Measurements from ENCODE around the gene ADCY5. TPM values are rescaled to one million over a fixed set of nuclear protein-coding genes. Genes with fewer than 3 reads are reported as not detected.

The ADCY5 gene
- total RNA-seq, 1 experiment from 2014 or later: 1.4 TPM

DNA sequence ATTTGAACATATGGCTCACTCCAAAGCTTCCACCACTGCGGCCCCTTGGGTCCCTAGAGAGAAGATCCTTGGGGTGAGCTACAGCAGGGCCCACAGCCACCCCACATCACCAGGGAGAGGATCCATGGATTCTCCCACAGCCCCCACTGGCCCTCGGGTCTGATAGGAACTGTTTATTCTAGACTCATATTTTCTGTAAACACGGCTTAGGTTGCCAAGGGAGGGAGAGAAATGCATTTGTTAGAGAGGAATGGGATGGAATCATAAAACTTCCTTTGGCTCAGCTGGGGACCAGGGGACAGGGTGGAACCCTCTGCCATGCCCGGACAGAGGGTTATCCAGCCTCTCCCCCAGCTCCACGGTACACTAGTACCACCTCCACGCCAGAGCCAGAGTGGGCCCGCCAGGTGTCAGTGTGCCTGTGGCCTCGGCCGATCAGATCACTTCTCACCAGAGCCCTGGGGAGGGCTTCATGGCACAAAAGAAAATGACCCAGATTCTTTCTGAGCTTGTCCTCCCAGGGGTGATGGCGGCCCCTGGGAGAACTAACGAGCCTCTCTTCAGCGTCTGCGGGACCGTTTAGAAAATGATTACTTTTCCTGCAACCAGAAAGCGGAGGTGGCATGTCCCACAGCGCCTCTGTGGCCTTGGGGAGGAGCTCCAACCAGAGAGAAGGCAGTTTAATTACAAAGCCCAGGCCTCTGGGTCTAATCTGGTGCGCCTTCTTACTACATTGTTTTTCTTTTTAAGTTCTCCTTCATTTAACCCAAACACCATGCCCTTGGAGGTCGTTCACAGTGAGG lies 33.7 kb downstream of the ADCY5 start:
- no peak overlapping the region for H3K4me3 ChIP-seq (ENCODE audit: low read depth in 2 of 2, low read length in 2 of 2)
- TF ChIP-seq SIN3A (IDR thresholded peaks at IDR 0.05; ENCODE audit: borderline replicate concordance, insufficient read depth, low read depth, low read length) (no peak), TCF7L2 (IDR thresholded peaks at IDR 0.05; ENCODE audit: low read depth, low read length) (no peak), POLR2AphosphoS5 (IDR thresholded peaks at IDR 0.05; ENCODE audit: low read depth, low read length) (no peak)
- TF ChIP-seq, protein P1, sequence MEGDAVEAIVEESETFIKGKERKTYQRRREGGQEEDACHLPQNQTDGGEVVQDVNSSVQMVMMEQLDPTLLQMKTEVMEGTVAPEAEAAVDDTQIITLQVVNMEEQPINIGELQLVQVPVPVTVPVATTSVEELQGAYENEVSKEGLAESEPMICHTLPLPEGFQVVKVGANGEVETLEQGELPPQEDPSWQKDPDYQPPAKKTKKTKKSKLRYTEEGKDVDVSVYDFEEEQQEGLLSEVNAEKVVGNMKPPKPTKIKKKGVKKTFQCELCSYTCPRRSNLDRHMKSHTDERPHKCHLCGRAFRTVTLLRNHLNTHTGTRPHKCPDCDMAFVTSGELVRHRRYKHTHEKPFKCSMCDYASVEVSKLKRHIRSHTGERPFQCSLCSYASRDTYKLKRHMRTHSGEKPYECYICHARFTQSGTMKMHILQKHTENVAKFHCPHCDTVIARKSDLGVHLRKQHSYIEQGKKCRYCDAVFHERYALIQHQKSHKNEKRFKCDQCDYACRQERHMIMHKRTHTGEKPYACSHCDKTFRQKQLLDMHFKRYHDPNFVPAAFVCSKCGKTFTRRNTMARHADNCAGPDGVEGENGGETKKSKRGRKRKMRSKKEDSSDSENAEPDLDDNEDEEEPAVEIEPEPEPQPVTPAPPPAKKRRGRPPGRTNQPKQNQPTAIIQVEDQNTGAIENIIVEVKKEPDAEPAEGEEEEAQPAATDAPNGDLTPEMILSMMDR (IDR thresholded peaks at IDR 0.05): no peak
- TF ChIP-seq, protein P2, sequence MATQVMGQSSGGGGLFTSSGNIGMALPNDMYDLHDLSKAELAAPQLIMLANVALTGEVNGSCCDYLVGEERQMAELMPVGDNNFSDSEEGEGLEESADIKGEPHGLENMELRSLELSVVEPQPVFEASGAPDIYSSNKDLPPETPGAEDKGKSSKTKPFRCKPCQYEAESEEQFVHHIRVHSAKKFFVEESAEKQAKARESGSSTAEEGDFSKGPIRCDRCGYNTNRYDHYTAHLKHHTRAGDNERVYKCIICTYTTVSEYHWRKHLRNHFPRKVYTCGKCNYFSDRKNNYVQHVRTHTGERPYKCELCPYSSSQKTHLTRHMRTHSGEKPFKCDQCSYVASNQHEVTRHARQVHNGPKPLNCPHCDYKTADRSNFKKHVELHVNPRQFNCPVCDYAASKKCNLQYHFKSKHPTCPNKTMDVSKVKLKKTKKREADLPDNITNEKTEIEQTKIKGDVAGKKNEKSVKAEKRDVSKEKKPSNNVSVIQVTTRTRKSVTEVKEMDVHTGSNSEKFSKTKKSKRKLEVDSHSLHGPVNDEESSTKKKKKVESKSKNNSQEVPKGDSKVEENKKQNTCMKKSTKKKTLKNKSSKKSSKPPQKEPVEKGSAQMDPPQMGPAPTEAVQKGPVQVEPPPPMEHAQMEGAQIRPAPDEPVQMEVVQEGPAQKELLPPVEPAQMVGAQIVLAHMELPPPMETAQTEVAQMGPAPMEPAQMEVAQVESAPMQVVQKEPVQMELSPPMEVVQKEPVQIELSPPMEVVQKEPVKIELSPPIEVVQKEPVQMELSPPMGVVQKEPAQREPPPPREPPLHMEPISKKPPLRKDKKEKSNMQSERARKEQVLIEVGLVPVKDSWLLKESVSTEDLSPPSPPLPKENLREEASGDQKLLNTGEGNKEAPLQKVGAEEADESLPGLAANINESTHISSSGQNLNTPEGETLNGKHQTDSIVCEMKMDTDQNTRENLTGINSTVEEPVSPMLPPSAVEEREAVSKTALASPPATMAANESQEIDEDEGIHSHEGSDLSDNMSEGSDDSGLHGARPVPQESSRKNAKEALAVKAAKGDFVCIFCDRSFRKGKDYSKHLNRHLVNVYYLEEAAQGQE (IDR thresholded peaks at IDR 0.05; ENCODE audit: insufficient read depth in 1 of 2, low read depth in 2 of 2, low read length in 1 of 2): no peak
- ATAC-seq (no peak), DNase-seq (ENCODE audit: low read depth, low spot score) (no peak)
- H3K4me1 ChIP-seq (ENCODE audit: control insufficient read depth, insufficient read depth, low read length): no peaks in the 10 kb centered on the region
- H3K36me3 ChIP-seq (ENCODE audit: control insufficient read depth, insufficient read depth, low read length): no peaks in the 10 kb centered on the region
- intact Hi-C loops (cut with micrococcal nuclease; ENCODE audit: unreplicated experiment): no loop called here
- BruUV-seq (replicated peaks): no TSS peak
- no peaks in the 10 kb centered on the region for H3K9me3 ChIP-seq (ENCODE audit: control insufficient read depth, insufficient read depth, low read depth, low read length)
- 0 out of 2 replicates have a peak, but pooled peaks cover 2% of the 10 kb centered on the region for H3K27me3 ChIP-seq (ENCODE audit: control insufficient read depth, insufficient read depth, low read length)
- H3K27ac ChIP-seq (ENCODE audit: low read length): no peak overlapping the region
- POLR2A ChIA-PET: no interaction called here
- CTCF ChIA-PET: no interaction called here
- in situ Hi-C loops (cut with HindIII; ENCODE audit: low pct_unique_long_range_greater_than_20kb, low sequenced_read_pairs): no loop called here

DNA sequence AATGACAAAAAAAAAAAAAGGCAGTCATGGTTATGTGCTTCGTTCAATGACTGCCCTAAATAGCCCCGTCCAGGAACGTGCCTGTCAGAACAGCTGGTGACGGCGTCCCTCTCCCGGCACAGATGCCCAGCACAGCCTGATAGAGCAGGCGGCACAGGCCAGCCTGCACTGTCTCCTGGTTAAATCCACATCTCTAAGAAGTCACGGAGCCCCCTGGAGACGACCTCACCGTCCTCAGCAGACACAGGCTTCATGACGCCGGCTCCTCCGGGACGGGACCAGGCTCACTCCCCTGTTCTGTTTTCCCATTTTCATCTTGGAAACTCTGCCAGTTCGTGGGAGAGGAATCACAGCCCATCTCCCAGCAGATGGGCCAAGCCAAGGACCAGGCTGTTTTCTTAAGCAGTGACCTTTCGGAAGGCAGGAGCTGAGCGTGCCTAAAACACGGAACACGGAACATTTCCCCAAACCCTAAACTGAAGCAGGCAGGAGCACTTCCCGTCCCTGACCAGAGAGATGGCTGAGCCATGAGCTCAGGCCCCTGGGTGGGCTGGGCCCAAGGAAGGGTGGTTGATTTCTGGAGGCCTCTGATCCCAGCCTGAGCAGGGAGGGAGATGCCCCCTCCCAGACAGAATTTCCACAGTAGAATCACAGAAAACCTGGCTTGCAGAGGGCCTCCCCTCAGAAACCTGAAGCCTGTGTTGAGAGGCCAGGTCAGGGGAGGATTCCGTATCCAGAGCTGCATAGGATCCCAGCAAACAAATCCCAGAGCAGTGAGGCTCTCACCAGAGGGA lies 35.9 kb downstream of the ADCY5 start:
- no TSS peak for BruUV-seq (replicated peaks)
- CTCF ChIA-PET: interaction anchor here (0.6 kb wide), 2 partner anchors 33 to 36 kb away, joined by 5 to 10 read pairs; partner anchors contain the start of gene ADCY5

More for the DNA sequence above, 35.9 kb downstream of the ADCY5 start:
- intact Hi-C loops (cut with micrococcal nuclease; ENCODE audit: unreplicated experiment) (no loop called here), in situ Hi-C loops (cut with HindIII; ENCODE audit: low pct_unique_long_range_greater_than_20kb, low sequenced_read_pairs) (no loop called here)
- H3K4me1 ChIP-seq (ENCODE audit: control insufficient read depth, insufficient read depth, low read length): no peaks in the 10 kb centered on the region
- no peak overlapping the region for H3K27ac ChIP-seq (ENCODE audit: low read length)
- TF ChIP-seq SIN3A (IDR thresholded peaks at IDR 0.05; ENCODE audit: borderline replicate concordance, insufficient read depth, low read depth, low read length): no peak
- TF ChIP-seq, protein P1 (IDR thresholded peaks at IDR 0.05): no peak
- no peak for TF ChIP-seq POLR2AphosphoS5 (IDR thresholded peaks at IDR 0.05; ENCODE audit: low read depth, low read length)
- TF ChIP-seq TCF7L2 (IDR thresholded peaks at IDR 0.05; ENCODE audit: low read depth, low read length): no peak
- TF ChIP-seq, protein P2 (IDR thresholded peaks at IDR 0.05; ENCODE audit: insufficient read depth in 1 of 2, low read depth in 2 of 2, low read length in 1 of 2): no peak
- DNase-seq (ENCODE audit: low read depth, low spot score) (no peak), ATAC-seq (no peak)
- H3K36me3 ChIP-seq (ENCODE audit: control insufficient read depth, insufficient read depth, low read length): no peaks in the 10 kb centered on the region
- POLR2A ChIA-PET: no interaction called here
- H3K4me3 ChIP-seq (ENCODE audit: low read depth in 2 of 2, low read length in 2 of 2): no peak overlapping the region
- H3K27me3 ChIP-seq (ENCODE audit: control insufficient read depth, insufficient read depth, low read length): 0 out of 2 replicates have a peak, but pooled peaks cover under 1% of the 10 kb centered on the region
- no peaks in the 10 kb centered on the region for H3K9me3 ChIP-seq (ENCODE audit: control insufficient read depth, insufficient read depth, low read depth, low read length)

All from Panc1 (cell line).